Measurements from ENCODE around the gene FAM98C.
A peak's percentile ranks its signal among the peaks of the same experiment; 100 is the strongest.

The FAM98C gene

GRCh38 chr19:38378866-38379265 is 24.0 kb upstream of the FAM98C start:
- no peak for DNase-seq

GRCh38 chr19:38381138-38381537 is 21.8 kb upstream of the FAM98C start:
- DNase-seq = no peak

DNA sequence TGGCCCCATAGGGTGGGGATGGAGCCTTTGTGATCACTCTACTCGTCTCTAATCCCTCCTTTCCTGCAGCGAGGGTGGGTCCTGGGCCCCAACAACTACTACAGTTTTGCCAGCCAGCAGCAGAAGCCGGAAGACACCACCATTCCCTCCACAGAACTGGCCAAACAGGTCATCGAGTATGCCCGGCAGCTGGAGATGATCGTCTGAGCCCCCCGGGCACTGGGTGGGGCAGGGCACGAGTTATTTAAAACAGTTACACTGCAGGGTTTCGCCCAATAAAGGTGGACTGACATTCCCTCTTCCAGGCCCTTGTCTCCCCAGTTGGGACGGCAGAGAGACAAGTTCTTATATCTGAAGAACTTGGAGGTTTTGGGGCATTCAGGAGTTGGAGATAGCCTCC is 19.7 kb upstream of the FAM98C start:
- no peak for DNase-seq

GRCh38 chr19:38383743-38384142 is 19.1 kb upstream of the FAM98C start:
- DNase-seq = no peak

DNA sequence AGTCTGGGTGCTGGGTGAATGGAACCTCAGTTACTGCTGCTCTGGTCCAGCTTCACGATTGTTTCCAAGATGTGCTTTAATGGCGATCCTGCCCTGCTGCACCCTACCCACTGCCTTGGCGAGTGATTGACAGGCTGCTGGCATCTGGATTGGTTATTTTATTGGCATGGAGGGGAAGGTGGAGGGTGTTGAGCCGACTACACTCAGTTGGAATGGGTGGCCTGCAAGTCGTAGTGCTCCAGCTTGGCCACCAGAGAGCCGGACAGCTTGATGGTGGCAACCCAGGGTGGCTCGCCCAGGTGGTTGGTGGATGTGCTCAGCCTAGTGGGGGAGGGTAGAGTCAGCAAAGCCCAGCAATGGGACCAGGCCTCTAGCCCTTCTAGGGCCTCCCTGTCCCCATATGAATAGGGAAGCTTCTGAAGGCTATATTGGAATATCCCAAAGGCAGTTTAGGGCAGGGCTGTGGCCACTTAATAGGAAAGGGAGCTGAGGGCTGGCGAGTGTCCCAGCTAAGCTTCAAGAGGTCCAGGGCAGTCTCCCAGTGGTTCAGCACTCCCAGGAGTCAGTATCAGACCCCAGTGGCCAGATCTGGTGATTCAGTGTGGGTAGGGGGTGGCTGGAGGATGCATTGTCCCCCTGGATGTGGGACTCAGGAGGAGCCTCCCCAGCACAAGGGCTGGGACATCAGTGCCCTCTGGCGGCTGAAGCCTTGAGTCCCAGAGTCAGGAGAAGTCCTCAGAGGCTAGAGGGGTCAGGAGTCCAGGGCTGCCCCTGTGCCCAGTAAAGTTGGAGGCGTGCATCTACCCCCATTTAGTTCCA is 18.5 kb upstream of the FAM98C start:
- no peak for DNase-seq

DNA sequence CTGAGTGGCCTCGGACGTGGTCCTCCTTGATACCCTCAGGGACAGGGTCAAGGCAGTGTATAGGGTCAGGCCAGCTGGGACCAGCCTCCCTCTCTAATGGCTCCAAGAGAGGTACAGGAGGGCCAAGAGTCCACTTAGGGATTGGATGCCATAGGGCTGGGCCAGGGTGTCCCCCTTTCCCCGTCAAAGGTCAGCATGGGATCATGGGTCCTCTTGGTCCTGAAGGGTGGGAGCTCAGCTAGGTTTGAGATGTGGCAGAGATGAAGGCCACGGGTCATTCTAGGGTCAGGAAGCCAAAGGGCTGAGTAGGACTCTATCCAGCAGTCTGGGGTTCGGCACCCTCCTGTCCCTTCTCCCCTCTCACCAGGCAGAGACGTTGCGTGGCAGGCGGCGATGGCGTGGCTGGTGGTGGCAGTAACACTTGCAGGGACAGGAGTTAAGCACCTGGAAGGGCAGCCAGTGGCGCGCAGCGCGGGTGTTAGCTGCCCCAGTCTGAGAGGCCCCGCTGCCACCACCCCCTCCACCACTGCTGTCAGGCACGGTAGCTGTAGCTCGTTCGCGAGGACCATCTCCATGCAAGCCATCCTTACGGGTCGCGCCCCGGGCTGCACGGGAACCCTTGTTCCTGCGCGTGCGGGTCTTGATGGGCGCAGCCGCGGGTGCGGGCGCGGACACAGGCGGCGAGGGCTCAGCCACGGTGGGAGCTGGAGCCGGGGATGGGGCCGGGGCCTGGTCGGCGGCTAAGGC is 17.7 kb upstream of the FAM98C start:
- DNase-seq = no peak

GRCh38 chr19:38385804-38386257 is 17.1 kb upstream of the FAM98C start:
- DNase-seq = no peak

GRCh38 chr19:38386300-38386970 is 16.5 kb upstream of the FAM98C start:
- no peak for DNase-seq

- DNase-seq = no peak
Measured at GRCh38 chr19:38386971-38387549, 15.8 kb upstream of the FAM98C start.

GRCh38 chr19:38387550-38388348 is 15.1 kb upstream of the FAM98C start, which contains the start of gene GGN:
TSS of gene GGN (minus strand) at chr19:38388034. CDS start at chr19:38387261, 773 bp downstream.
- DNase-seq = peak; percentile 94

- peak; percentile 52 for DNase-seq
Measured at GRCh38 chr19:38388349-38389100, 14.4 kb upstream of the FAM98C start, which contains the start of gene SPRED3. TSS of gene SPRED3 (plus strand) at chr19:38388697. CDS start at chr19:38390303, 1,606 bp downstream.

- DNase-seq = peak; percentile 22
Measured at GRCh38 chr19:38389101-38389925, 13.6 kb upstream of the FAM98C start.

DNA sequence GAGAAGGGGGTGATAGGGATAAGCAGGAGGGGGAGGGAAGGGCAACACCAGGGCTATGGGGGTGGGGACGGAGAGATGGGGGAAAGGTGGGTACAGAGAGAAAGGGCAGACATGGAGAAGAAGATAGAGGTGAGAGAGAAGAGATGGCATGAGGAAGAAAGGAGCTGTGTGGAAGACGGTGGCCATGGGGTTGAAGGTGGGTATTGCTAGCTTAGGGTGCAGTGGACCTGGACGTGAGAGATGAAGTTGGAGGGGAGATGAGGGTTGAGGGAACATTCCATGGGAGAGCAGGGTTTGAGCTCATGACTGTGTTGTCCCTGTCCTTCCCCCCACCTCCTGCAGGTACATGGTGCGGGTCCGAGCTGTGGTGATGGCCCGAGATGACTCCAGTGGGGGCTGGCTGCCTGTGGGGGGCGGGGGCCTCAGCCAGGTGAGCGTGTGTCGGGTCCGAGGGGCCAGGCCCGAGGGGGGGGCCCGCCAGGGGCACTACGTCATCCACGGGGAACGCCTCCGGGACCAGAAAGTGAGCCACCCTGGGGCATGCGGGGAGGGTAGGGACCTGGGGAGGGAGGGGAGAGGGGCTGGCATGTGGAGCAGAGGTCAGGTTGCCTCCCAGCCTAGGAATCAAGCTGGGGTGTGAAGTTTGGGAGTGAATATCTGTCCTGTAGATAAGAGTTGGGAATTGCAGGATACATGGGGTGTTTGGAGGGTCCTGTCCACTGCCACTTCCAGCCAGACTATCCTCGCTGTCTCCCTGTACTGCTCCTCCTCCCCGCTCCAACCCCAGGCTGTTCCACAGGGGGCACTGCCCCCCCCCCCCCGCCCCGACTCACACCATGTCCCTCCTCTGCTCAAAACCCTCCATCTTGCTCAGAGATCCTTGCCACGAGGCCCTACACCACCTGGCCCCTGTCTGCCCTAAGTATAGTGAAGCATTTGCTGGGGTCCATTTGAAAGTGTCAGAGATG is 12.7 kb upstream of the FAM98C start:
- no peak for DNase-seq

DNA sequence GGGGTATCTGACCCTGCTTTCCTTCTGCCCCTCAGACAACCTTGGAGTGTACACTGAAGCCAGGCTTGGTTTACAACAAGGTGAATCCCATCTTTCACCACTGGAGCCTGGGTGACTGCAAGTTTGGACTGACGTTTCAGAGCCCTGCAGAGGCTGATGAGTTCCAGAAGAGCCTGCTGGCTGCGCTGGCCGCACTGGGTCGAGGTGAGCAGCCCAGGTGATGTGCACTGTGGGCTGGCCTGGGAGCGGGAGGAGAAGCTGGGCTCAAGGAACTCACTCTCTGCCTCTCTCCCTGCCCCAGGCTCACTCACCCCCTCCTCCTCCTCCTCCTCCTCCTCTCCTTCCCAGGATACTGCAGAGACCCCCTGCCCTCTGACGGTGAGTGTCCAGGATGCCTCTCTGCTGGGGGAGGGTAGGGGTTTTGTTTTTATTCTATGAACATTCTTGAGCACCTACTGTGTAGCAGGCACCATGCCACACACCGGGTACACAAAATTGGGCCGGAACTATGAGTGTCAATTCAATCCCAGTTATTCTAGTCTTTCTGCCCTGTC is 10.9 kb upstream of the FAM98C start:
- DNase-seq = no peak

DNA sequence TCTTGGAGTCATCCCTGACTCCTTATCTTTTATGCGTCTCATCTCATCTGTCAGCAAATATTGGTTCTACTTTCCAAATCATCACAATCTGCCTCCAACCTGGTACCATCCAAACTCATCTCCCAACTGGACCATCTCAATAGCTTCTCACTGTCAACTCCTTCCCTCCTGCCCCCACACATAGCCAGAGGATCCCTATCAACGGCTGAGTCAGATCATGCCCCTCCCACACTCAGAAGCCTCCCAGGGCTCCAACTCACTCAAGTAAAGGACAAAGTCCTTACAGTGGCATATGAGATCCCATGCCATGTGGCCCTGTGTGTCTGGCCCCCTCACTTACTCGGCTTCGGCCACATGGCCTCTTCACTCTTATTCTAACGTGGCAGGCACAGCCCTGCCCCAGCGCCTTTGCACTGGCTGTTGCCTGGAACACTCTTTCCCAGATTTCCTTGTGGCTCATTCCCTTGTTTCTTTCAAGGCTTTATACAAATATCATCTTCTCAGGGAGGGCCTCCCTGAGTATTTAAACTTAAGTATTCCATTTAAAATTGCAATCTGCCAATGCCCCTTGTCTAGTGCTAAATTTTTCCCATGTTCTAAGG is 10.1 kb upstream of the FAM98C start:
- DNase-seq = no peak

GRCh38 chr19:38394488-38394887 is 8.4 kb upstream of the FAM98C start:
- no peak for DNase-seq

GRCh38 chr19:38395381-38396114 is 7.3 kb upstream of the FAM98C start:
- DNase-seq = no peak

DNA sequence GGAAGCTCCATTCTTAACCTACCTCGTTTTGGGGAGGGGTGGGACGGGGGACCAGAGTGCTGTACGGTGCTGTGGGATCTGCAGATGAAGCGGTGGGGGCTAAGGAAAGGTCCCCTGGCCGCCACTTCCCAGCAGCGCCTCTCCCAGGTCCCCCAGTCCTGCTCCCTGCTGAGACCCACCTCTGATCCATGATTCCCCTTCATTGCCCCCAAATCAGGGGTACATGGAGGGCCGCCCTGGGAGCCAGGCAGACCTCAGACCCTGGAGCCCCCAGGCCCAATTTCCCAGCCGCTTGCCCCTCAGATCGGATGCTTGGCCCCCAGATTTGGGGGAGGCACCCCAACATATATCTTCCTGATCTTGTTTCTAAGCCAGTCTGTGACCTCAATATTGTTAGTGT is 3.8 kb upstream of the FAM98C start:
- DNase-seq = no peak
